Breast epithelium (tissue), 3 donors: ENCODE measurements around the gene POU2F2.

Experiments used
- POLR2A ChIP-seq: fragments of 450-650 bp; IDR thresholded peaks from one replicate; pipeline ENCODE4 v1.6.1; 2016; ENCODE audit warnings: antibody characterized with exemption, mild to moderate bottlenecking, moderate library complexity
- POLR2AphosphoS5 ChIP-seq, 3 donors: sonication (generic); formaldehyde crosslinking; IDR thresholded peaks; one replicate each; pipeline ENCODE4 v1.6.1; 2017; ENCODE audit warnings: antibody characterized with exemption in 3 of 3
- TF ChIP-seq, protein P1 (sequence below), 3 donors: fragments of 450-650 bp; IDR thresholded peaks; one replicate each; pipeline ENCODE4 v1.5.1; 2016 to 2017; ENCODE audit warnings: antibody characterized with exemption in 3 of 3, mild to moderate bottlenecking in 3 of 3, moderate library complexity in 3 of 3

DNA sequence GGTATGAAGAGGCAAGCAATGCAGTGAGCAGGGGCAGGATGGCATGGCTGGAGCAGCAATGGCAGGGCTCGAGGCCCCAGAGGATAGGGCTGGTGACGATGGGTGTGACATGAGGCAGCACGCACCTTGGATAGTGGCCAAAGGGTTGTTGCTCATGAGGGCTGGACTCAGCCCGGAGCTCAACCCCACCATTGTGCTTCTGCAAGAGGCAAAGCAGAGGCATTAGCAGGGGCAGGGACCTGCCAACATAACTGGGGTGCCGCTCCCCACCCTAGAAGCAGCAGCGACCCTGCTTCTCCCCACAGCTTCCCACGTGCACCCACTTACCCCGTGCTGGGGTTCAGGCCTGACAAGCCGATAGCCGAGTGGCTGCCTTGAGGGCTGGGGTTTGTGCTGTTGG is 40.5 kb downstream of the POU2F2 start:
- no peak for TF ChIP-seq POLR2A
- TF ChIP-seq, protein P1, sequence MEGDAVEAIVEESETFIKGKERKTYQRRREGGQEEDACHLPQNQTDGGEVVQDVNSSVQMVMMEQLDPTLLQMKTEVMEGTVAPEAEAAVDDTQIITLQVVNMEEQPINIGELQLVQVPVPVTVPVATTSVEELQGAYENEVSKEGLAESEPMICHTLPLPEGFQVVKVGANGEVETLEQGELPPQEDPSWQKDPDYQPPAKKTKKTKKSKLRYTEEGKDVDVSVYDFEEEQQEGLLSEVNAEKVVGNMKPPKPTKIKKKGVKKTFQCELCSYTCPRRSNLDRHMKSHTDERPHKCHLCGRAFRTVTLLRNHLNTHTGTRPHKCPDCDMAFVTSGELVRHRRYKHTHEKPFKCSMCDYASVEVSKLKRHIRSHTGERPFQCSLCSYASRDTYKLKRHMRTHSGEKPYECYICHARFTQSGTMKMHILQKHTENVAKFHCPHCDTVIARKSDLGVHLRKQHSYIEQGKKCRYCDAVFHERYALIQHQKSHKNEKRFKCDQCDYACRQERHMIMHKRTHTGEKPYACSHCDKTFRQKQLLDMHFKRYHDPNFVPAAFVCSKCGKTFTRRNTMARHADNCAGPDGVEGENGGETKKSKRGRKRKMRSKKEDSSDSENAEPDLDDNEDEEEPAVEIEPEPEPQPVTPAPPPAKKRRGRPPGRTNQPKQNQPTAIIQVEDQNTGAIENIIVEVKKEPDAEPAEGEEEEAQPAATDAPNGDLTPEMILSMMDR (IDR thresholded peaks at IDR 0.05): no peak
- TF ChIP-seq POLR2AphosphoS5 (IDR thresholded peaks at IDR 0.05): no peak
